Jurkat, Clone E6-1 (cell line): ENCODE data around the gene PPEF1.
"Not testable (repeated sequence)": the region's sequence is repeated elsewhere in the genome, so short reads cannot be mapped to it uniquely, and the experiment has no call there.

Source experiments
- DNase-seq: peaks from one replicate; pipeline ENCODE4 v3.0.0-alpha.2; 2011; ENCODE audit warnings: low read depth, low spot score
- H3K4me3 ChIP-seq: 2 replicates; pipeline ENCODE4 v1.5.1; 2011; ENCODE audit warnings: mild to moderate bottlenecking, low read length, control low read depth, moderate library complexity

PPEF1 gene

GRCh38 chrX:18769364-18769763 is 61.9 kb downstream of the PPEF1 start:
- H3K4me3 ChIP-seq: no peak overlapping the region
- no peak for DNase-seq

DNA sequence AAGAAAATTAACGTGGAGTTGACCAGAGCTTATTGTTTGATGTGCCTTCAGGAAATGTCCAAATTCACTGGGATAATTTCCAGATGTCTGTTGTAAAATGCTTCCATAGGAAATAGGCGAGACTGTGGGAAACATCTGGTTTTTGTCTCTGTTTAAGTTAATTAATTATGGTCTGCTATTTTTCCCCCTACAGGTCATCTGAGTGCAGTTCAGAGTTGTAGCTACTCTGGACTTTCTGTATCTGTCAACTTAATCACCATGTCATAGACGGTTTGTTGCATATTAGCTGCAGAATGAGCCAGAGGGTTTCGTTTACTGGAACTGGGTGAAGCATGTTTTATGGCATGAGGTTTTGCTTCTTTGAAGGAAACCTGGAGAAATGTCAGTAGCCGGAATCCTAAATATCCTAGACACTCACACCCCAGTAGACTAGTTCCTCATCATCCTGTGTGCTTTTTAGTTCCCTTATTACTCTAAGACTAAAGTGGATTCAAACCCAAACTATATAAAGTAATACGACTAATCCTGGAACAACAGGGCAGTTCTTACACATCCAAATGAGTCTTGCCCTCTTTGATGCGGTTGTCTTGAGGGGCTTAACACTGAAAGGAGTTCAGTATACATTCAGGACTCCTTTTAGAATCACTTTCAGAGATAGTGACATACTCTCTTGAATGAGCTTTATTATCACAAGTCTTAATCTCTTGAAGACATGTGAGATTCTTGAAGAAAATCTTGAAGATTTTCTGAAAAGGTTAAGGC is 62.5 kb downstream of the PPEF1 start:
- H3K4me3 ChIP-seq: no peak overlapping the region
- DNase-seq: no peak

GRCh38 chrX:18789916-18790315 is 82.5 kb downstream of the PPEF1 start:
- DNase-seq: no peak
- no peak overlapping the region for H3K4me3 ChIP-seq

DNA sequence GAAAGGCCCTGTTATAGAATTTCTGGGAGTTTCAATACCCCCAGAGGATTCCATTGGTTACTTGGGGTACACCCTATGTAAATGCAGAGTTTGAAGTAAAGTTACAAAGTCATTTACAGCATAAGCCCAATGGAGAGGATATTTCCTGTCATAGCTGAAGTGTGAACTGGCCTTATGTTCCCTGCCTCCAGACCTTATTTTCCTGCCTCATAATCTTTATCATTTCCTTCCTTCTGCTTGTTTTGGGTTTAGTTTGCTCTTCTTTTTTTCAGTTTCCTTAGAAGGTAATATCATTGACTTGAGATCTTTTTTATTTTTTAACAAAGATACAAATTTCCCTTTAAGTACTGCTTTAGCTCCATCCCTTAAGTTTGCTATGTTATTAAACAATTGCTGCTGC is 85.4 kb downstream of the PPEF1 start:
- H3K4me3 ChIP-seq: no peak overlapping the region
- DNase-seq: no peak

DNA sequence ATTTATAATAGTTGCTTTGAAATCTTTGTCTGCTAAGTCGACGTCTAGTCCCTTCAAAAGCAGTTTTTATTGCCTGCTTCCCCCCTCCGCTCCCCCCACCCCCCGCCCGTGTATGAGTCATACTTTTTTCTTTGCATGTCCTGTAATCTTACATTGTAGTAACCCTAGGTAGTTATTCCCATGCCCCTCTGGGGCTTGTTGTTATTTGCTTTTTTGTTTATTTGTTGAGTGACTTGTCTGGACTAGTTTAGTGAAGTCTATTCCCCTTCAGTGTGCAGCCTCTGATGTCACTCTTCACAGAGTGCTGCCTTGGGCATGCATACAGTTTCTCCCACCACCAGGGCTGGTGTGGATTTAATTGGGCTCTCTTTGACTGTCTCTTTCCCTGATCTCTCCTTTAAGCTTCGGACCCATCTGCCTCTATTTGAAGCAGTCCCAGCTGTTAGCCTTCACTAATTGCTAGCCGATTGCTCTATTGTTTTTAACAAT is 86.2 kb downstream of the PPEF1 start:
- H3K4me3 ChIP-seq: no peak overlapping the region
- DNase-seq: no peak

- DNase-seq: no peak
These were observed 89.7 kb downstream of the PPEF1 start for GRCh38 chrX:18797141-18797540.

DNA sequence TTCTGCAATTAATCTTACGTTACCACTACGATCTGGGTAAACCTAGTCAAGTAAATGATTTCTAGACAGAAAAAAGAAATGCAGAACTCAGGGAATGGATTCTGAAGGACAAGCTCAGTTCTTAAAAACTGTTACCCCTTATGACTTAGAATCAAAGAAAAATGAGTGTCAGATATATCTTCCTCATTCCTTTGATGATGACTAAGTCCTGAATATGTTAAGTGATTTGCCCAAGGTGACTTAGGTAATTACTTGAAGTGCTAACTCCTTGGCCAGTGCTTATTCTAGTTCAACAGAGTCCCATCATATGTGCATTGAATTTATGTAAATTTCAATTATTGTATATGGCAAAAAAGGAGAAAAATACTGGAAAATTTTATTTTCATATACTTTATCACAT is 92.5 kb downstream of the PPEF1 start:
- DNase-seq: no peak
- no peak overlapping the region for H3K4me3 ChIP-seq

More at GRCh38 chrX:18797141-18797540, 89.7 kb downstream of the PPEF1 start:
- no peak overlapping the region for H3K4me3 ChIP-seq

DNA sequence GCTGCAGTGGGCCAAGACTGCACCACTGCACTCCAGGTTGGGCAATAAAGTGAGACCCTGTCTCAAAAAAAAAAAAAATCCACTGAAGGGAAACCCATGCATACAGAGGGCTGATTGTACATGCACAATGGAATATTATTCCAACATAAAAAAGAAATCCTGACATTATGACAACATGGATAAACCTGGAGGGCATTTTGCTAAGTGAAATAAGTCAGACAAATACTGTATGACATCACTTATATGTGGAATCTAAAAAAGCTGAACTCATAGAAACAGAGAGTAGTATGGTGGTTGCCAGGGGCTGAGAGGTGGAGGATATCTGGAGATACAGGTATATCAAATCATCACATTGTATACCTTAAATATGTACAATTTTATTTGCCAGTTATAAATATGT is 102.2 kb downstream of the PPEF1 start:
- H3K4me3 ChIP-seq: no peak overlapping the region
- no peak for DNase-seq

DNA sequence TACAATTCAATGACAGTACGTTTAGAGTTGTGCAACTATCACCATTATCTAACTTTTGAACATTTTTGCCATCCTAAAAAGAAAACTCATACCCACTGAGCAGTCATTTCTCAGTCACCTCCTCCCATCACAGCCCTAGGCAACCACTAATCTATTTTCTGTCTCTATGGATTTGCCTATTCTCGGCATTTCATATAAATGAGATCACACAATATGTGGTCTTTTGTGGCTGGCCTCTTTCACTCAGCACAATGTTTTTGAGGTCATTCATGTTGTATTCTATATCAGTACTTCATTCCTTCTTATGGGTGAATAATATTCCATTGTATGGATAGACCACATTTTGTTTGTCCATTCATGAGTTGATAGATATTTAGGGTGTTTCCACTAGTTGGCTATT is 103.0 kb downstream of the PPEF1 start:
- DNase-seq: no peak
- H3K4me3 ChIP-seq: no peak overlapping the region

GRCh38 chrX:18825375-18825774 is 117.9 kb downstream of the PPEF1 start:
- H3K4me3 ChIP-seq: no peak overlapping the region
- no peak for DNase-seq

- DNase-seq: peak; percentile 16
These were observed 121.5 kb downstream of the PPEF1 start for GRCh38 chrX:18828832-18829404.

GRCh38 chrX:18833071-18833731 is 125.8 kb downstream of the PPEF1 start:
- no peak overlapping the region for H3K4me3 ChIP-seq
- DNase-seq: no peak

More at GRCh38 chrX:18828832-18829404, 121.5 kb downstream of the PPEF1 start:
- no peak overlapping the region for H3K4me3 ChIP-seq

DNA sequence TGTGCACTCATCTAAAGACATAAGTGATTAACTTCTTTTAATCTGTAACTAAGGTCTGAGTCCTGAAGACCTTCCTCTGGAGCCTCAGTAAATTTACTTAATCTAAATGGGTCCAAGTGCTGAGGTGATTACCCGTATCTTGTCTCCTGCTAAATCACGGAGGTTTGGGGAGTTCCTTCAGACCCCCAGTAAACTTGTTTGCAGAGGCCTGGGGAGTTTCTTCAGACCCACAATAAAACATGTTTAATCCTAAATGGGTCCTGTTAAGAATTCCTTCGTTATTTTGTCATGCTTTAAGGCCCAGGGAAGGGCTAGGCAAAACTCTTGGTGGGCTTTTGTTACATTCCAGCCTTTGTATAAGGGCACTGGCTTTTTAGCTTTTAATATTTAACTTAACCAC is 140.5 kb downstream of the PPEF1 start:
- H3K4me3 ChIP-seq, DNase-seq: not testable (repeated sequence)

DNA sequence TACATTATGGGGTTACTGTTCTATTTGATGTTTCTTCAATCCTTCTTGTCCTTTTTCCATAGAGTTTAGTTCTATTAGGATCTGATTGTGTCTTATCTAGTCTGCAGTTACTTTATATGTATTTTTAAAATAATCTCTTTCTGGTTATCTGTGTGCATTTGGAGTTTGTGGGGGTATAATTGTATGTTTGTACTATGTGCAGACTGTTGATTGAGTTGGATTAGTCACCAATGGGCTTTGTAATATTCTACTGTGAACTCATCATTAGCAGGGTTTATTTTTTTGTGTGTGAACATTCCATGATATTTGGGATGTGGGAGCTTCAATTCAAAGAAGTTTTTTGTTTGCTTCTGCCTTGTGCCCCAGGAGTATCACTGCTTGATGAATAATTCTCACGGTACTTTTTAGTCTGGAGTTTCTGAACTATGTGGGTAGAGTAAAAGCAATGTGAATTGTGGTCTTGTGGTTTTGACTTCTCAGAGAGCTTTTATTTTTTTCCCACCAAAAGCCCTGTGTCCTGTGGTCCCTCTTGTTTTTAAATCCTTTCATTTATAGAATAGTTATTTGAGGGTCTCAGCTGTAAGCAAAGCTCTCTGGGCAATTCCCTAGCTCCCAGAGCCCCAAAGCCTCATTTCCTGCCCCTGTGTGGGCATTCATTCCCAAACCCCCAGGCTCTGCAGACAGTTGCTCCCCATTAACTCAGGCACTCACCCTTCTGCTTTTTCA is 148.6 kb downstream of the PPEF1 start:
- DNase-seq: peak; percentile 58
- H3K4me3 ChIP-seq: no peak overlapping the region

DNA sequence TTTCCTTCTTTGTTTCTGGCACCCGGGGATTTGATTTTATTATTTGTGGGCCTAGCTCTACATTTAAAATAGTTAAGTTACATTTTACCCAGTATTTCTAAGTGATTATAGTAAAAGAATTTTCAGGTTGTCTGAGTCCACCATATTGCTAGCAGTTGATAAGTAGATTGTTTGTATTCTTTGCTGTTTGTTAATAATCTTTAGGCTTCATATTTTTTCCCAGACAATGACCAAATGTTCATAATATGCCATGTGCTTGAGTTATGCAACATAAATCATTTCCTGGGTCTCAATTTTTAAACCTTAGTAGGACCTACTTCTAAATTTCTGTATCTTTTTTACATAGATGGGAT is 149.2 kb downstream of the PPEF1 start:
- DNase-seq: no peak
- H3K4me3 ChIP-seq: no peak overlapping the region

DNA sequence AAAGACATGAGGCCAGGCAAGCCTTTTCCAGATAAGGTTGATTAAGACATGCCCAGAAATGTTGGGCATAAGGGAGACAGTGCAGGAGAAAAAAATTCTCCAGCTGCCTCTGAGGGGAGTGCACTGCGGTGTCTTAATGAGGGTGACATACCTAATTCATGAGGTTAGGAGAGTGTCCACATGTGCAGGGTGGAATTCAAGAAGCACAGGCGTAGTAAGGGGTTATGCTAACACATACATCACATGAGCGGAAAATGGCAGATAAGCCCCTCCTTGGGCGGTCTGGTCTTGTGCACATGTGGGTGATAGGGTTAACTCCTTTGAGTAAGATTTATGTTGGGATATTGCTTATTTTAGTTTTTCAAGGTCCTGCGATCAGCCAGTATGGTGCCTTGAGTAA is 154.1 kb downstream of the PPEF1 start:
- no peak for DNase-seq
- H3K4me3 ChIP-seq: no peak overlapping the region

DNA sequence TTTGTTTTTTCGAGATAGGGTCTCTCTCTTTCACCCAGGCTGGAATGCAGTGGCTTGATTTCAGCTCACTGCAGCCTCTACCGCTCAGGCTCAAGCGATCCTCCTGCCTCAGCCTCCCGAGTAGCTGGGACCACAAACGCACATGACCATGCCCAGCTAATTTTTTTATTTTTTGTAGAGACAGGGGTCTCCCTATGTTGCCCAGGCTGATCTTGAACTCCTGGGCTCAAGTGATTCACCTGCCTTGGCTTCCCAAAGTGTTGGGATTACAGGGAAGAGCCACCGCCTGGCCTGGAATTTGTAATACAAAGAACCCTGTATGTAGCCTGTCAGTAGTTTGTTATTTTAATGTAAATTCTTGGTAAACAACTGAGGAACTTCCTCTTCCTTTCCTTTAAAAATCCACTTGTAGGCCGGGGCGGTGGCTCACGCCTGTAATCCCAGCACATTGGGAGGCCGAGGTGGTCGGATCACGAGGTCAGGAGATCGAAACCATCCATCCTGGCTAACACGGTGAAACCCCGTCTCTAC is 157.0 kb downstream of the PPEF1 start:
- no peak for DNase-seq
- H3K4me3 ChIP-seq: no peak overlapping the region

- H3K4me3 ChIP-seq: no peak overlapping the region
- no peak for DNase-seq
These were observed 163.9 kb downstream of the PPEF1 start for GRCh38 chrX:18871161-18871890.

GRCh38 chrX:18871970-18872369 is 164.5 kb downstream of the PPEF1 start:
- DNase-seq: no peak
- H3K4me3 ChIP-seq: no peak overlapping the region
